HepG2 (cell line): ENCODE measurements around the gene ANKRD13D. TPM values are rescaled to one million over a fixed set of nuclear protein-coding genes. Genes with fewer than 3 reads are reported as not detected.
A peak's percentile ranks its signal among the peaks of the same experiment; 100 is the strongest.

Experiments used
- ATAC-seq: fragments of 200-7000 bp; cut with Tn5 transposase; 3 replicates; pipeline ENCODE4 v1.9.1; 2020; ENCODE audit warnings: mild to moderate bottlenecking, moderate library complexity
- BruUV-seq: library from RNA; stranded (reverse); fragments of 400-500 nt; replicated peaks from 2 replicates; lab custom pipeline; 2021; lab: Mats Ljungman, UMichigan
- CTCF ChIA-PET: fragments of 300-600 bp; formaldehyde crosslinking; extraction: SDS; loops from one replicate; lab custom pipeline; 2021; ENCODE audit warnings: low total read pairs, inconsistent platforms, low intra/inter-chr PET ratio; lab: Yijun Ruan, JAX
- POLR2A ChIA-PET: fragments of 350-600 bp; sonication (Branson Sonifier 250); formaldehyde crosslinking; loops from one replicate; lab custom pipeline; 2020; ENCODE audit warnings: antibody characterized with exemption, inconsistent platforms; lab: Yijun Ruan, JAX
- DNase-seq: peaks from one replicate; pipeline ENCODE4 v3.0.0-alpha.2; 2015; ENCODE audit warnings: low spot score
- FAIRE-seq: peaks from 3 replicates; lab custom pipeline; 2011; peaks lifted over from hg19 to GRCh38; lab: Jason Lieb, UNC
- H2AFZ ChIP-seq: one replicate; pipeline ENCODE4 v1.6.1; 2011; ENCODE audit warnings: low read length, inconsistent platforms
- H3K27ac ChIP-seq: fragments of 300-600 bp; 3 replicates; pipeline ENCODE4 v1.8.0; 2011; ENCODE audit warnings: mixed run types, mild to moderate bottlenecking, mixed read lengths, low read length, inconsistent platforms; ENCODE audit not compliant: insufficient read depth; ENCODE audit errors: extremely low read length
- H3K27me3 ChIP-seq, 2 experiments: fragments of 200-600 bp in 1 of 2; 2 replicates in 1 of 2; 3 replicates in 1 of 2; pipeline versions ENCODE4 v1.6.0 to v1.8.0; 2011; ENCODE audit warnings: low read length in 2 of 2, mild to moderate bottlenecking in 2 of 2, moderate library complexity in 2 of 2, inconsistent platforms in 1 of 2; ENCODE audit not compliant: insufficient read depth in 2 of 2, control insufficient read depth in 1 of 2
- H3K36me3 ChIP-seq, 2 experiments: fragments of 200-600 bp in 1 of 2; replicated peaks in 1 of 2; 2 replicates in 1 of 2; 3 replicates in 1 of 2; pipeline versions ENCODE4 v1.5.1 to v1.8.0; 2011; ENCODE audit warnings: low read length in 2 of 2, inconsistent platforms in 1 of 2; ENCODE audit not compliant: insufficient read depth in 2 of 2, control insufficient read depth in 1 of 2
- H3K4me1 ChIP-seq: 2 replicates; pipeline ENCODE4 v1.5.1; 2012; ENCODE audit warnings: low read length, inconsistent platforms; ENCODE audit not compliant: insufficient read depth
- H3K4me2 ChIP-seq: 2 replicates; pipeline ENCODE4 v1.6.0; 2011; ENCODE audit warnings: low read depth, low read length, inconsistent platforms
- H3K4me3 ChIP-seq, 3 experiments: fragments of 200-600 bp in 1 of 3; sonication (generic), shearing (Covaris generic) in 1 of 3; replicated peaks in 1 of 3; 2 replicates each; pipeline ENCODE4 v1.5.1; 2011 to 2016; ENCODE audit warnings: low read length in 3 of 3, inconsistent platforms in 2 of 3, low read depth in 2 of 3, mild to moderate bottlenecking in 2 of 3, control low read depth in 1 of 3, mixed read lengths in 1 of 3; ENCODE audit not compliant: insufficient read depth in 1 of 3
- H3K79me2 ChIP-seq: one replicate; pipeline ENCODE4 v1.6.1; 2011; ENCODE audit warnings: low read length, inconsistent platforms; ENCODE audit not compliant: insufficient read depth
- H3K9ac ChIP-seq: 2 replicates; pipeline ENCODE4 v1.6.0; 2011; ENCODE audit warnings: mild to moderate bottlenecking, low read depth, low read length, inconsistent platforms; ENCODE audit not compliant: insufficient read depth
- H3K9me3 ChIP-seq: 2 replicates; pipeline ENCODE4 v1.5.1; 2012; ENCODE audit warnings: mild to moderate bottlenecking, low read length
- H4K20me1 ChIP-seq: 2 replicates; pipeline ENCODE4 v1.6.0; 2011; ENCODE audit warnings: inconsistent platforms, mild to moderate bottlenecking, low read length, moderate library complexity; ENCODE audit not compliant: insufficient read depth
- DMTF1 ChIP-seq: sonication (generic); formaldehyde crosslinking; IDR thresholded peaks from 2 replicates; pipeline ENCODE4 v1.4.0; 2020; ENCODE audit warnings: mild to moderate bottlenecking, missing genetic modification reagents
- GATAD2A ChIP-seq: IDR thresholded peaks from 2 replicates; pipeline ENCODE4 v1.6.1; 2016
- KMT2B ChIP-seq: IDR thresholded peaks from 2 replicates; pipeline ENCODE4 v1.6.1; 2016; ENCODE audit warnings: missing genetic modification reagents, missing compliant biosample characterization
- MYNN ChIP-seq: sonication (generic); formaldehyde crosslinking; IDR thresholded peaks from 2 replicates; pipeline ENCODE4 v1.4.0; 2020; ENCODE audit warnings: mild to moderate bottlenecking, low read depth, missing genetic modification reagents
- ZMAT3 ChIP-seq: sonication (generic); formaldehyde crosslinking; conservative IDR thresholded peaks from 2 replicates; pipeline ENCODE4 v1.7.0; 2021; ENCODE audit warnings: missing genetic modification reagents
- ZNF337 ChIP-seq: sonication (generic); formaldehyde crosslinking; IDR thresholded peaks from 2 replicates; pipeline ENCODE4 v1.5.1; 2020; ENCODE audit warnings: missing genetic modification reagents, low read depth, mild to moderate bottlenecking, borderline replicate concordance
- ZNF674 ChIP-seq: sonication (generic); formaldehyde crosslinking; IDR thresholded peaks from 2 replicates; pipeline ENCODE4 v1.5.0; 2020; ENCODE audit warnings: low read depth, mild to moderate bottlenecking, missing genetic modification reagents
- ZNF766 ChIP-seq: sonication (generic); formaldehyde crosslinking; IDR thresholded peaks from 2 replicates; pipeline ENCODE4 v1.5.0; 2020; ENCODE audit warnings: missing genetic modification reagents, borderline replicate concordance
- WGBS: methylation state at CpG from one replicate; pipeline ENCODE4 v1.1.6; 2017; ENCODE audit warnings: low lambda C conversion rate; 5-methylcytosine and 5-hydroxymethylcytosine counted together
- in situ Hi-C: cut with HindIII; loops from 2 replicates; pipeline ENCODE4 v1.10.0; 2017; ENCODE audit warnings: low pct_unique_long_range_greater_than_20kb; ENCODE audit not compliant: extremely low pct_ligation_motif_present
- intact Hi-C: fragments of 100-400 bp; cut with micrococcal nuclease; formaldehyde crosslinking; loops from one replicate; pipeline ENCODE4 v1.10.0; 2022; ENCODE audit not compliant: unreplicated experiment
- polyA plus RNA-seq, 8 experiments: library from polyadenylated mRNA; depleted of rRNA in 3 of 8; stranded (reverse) in 7 of 8; unstranded in 1 of 8; fragments of >200 nt; fragmentation: Illumina TruSeq in 4 of 8; extraction: Trizol in 4 of 8; gene quantifications; 2 replicates each; pipeline versions ENCODE4 v1.2.1 to v1.2.3, GENCODE V29; 2011 to 2016; ENCODE audit warnings: low read depth in 4 of 8, missing spikeins in 1 of 8, mixed read lengths in 1 of 8; ENCODE audit not compliant: insufficient read depth in 1 of 8
- total RNA-seq, 5 experiments: library from RNA; depleted of rRNA; stranded (reverse); fragments of >200 nt; fragmentation: Illumina TruSeq; extraction: Trizol; gene quantifications; 2 replicates each; pipeline ENCODE4 v1.2.3, GENCODE V29; 2016; ENCODE audit warnings: low read depth in 1 of 5
- TF ChIP-seq, protein P1 (sequence below): sonication (generic); formaldehyde crosslinking; IDR thresholded peaks from 2 replicates; pipeline ENCODE4 v1.4.0; 2020; ENCODE audit warnings: mild to moderate bottlenecking, low read depth, missing genetic modification reagents

The ANKRD13D gene
- total and polyA plus RNA-seq, 2 of the 13 experiments (the other 11 are each of a cell fraction or from before 2014, with no cell fraction given): 18.6 to 27.3 TPM

GRCh38 chr11:67270256-67271204 is 18.6 kb upstream of the ANKRD13D start:
- in situ Hi-C loops: no loop called here
- CTCF ChIA-PET: no interaction called here
- no peak overlapping the region for H3K4me2 ChIP-seq
- FAIRE-seq (no peak), DNase-seq (no peak), ATAC-seq (no peak)
- no peak overlapping the region for H3K4me3 ChIP-seq
- 0 out of 2 replicates have a peak overlapping the region, but pooled peaks have one; percentile 1 for H3K9ac ChIP-seq
- 94% methylated on average over 28 of the region's 28 CpGs for WGBS
- TF ChIP-seq, protein P1, sequence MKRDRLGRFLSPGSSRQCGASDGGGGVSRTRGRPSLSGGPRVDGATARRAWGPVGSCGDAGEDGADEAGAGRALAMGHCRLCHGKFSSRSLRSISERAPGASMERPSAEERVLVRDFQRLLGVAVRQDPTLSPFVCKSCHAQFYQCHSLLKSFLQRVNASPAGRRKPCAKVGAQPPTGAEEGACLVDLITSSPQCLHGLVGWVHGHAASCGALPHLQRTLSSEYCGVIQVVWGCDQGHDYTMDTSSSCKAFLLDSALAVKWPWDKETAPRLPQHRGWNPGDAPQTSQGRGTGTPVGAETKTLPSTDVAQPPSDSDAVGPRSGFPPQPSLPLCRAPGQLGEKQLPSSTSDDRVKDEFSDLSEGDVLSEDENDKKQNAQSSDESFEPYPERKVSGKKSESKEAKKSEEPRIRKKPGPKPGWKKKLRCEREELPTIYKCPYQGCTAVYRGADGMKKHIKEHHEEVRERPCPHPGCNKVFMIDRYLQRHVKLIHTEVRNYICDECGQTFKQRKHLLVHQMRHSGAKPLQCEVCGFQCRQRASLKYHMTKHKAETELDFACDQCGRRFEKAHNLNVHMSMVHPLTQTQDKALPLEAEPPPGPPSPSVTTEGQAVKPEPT (CRISPR knock-in tag): no peak
- no peak for TF ChIP-seq ZMAT3 (CRISPR knock-in tag)
- TF ChIP-seq, all 625 proteins: peak for 0
- H4K20me1 ChIP-seq: peaks cover 40% of the 10 kb centered on the region
- POLR2A ChIA-PET: interaction anchor here (4.5 kb wide), 1 partner anchor 18 kb away, joined by 19 read pairs; the partner anchor contains the start of gene ANKRD13D
- BruUV-seq: no TSS peak
- H3K79me2 ChIP-seq: peaks cover 70% of the 10 kb centered on the region
- peaks cover 12 to 50% of the 10 kb centered on the region in 2 experiments for H3K36me3 ChIP-seq
- H3K27ac ChIP-seq: no peak overlapping the region
- H3K9me3 ChIP-seq: no peaks in the 10 kb centered on the region
- no peak overlapping the region for H2AFZ ChIP-seq
- H3K4me1 ChIP-seq: peaks cover 47% of the 10 kb centered on the region
- no peaks in the 10 kb centered on the region for H3K27me3 ChIP-seq
- intact Hi-C loops: no loop called here

DNA sequence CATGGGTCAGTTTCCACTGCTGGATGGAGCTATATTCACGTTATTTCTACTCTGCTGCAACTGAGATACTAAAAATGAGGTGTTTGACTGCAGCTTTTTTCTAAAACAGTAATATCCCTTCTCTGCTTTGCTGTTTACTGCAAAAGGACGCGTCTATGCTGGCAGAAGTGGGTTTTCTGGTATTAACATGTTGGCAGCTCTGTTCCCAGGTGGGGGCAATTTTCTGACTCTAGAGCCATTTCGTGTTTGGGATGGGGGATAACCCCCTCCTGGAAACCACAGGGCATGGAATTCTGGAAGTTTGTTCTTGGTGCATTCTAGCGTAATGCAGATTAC is 17.9 kb upstream of the ANKRD13D start:
- no TSS peak for BruUV-seq
- DNase-seq (no peak), FAIRE-seq (no peak), ATAC-seq (no peak)
- Histone ChIP-seq H3K4me1 (peaks cover 41% of the 10 kb centered on the region), H4K20me1 (peaks cover 40% of the 10 kb centered on the region), H3K27ac (no peak overlapping the region), H3K27me3 (no peaks in the 10 kb centered on the region), H3K9ac (no peak overlapping the region), H3K9me3 (no peaks in the 10 kb centered on the region), H2AFZ (no peak overlapping the region), H3K79me2 (peaks cover 75% of the 10 kb centered on the region), H3K4me3 (no peak overlapping the region), H3K36me3 (peaks cover 12 to 56% of the 10 kb centered on the region in 2 experiments), H3K4me2 (no peak overlapping the region)
- CTCF ChIA-PET: no interaction called here
- in situ Hi-C loops: no loop called here
- WGBS: 99% methylated on average over 5 of the region's 5 CpGs
- intact Hi-C loops: no loop called here
- POLR2A ChIA-PET: no interaction called here
- TF ChIP-seq DMTF1: no peak
- TF ChIP-seq ZNF674: no peak
- no peak for TF ChIP-seq ZNF766 (CRISPR knock-in tag)
- no peak for TF ChIP-seq KMT2B (CRISPR knock-in tag)
- TF ChIP-seq ZNF337 (CRISPR knock-in tag): no peak
- no peak for TF ChIP-seq GATAD2A (CRISPR knock-in tag)
- no peak for TF ChIP-seq MYNN
